Tibial nerve (tissue), 4 donors: Measurements from ENCODE around the gene HYI. TPM values are rescaled to one million over a fixed set of nuclear protein-coding genes. Genes with fewer than 3 reads are reported as not detected.
A peak's percentile ranks its signal among the peaks of the same experiment; 100 is the strongest.

Experiments
- DNase-seq, 2 donors: peaks; one replicate each; pipeline ENCODE4 v3.0.0-alpha.2; 2019; ENCODE audit warnings: low spot score in 2 of 2
- H3K27ac ChIP-seq, 4 donors: fragments of 200-600 bp; sonication (generic) in 3 of 4; one replicate each; pipeline ENCODE4 v1.5.1; 2017 to 2019; ENCODE audit warnings: mild to moderate bottlenecking in 1 of 4
- H3K27me3 ChIP-seq, 2 donors: fragments of 200-600 bp; sonication (generic) in 1 of 2; one replicate each; pipeline versions ENCODE4 v1.5.1 to v1.6.0; 2017 to 2019
- H3K36me3 ChIP-seq, 3 donors: fragments of 200-600 bp; sonication (generic); one replicate each; pipeline ENCODE4 v1.5.1; 2018 to 2019
- H3K4me1 ChIP-seq, 4 donors: fragments of 200-600 bp; sonication (generic) in 3 of 4; one replicate each; pipeline ENCODE4 v1.5.1; 2017 to 2019
- H3K4me3 ChIP-seq, 4 donors: fragments of 200-600 bp; sonication (generic) in 3 of 4; one replicate each; pipeline ENCODE4 v1.5.1; 2017 to 2019; ENCODE audit warnings: mild to moderate bottlenecking in 1 of 4, moderate library complexity in 1 of 4
- H3K9me3 ChIP-seq, 4 donors: fragments of 200-600 bp; sonication (generic) in 3 of 4; one replicate each; pipeline ENCODE4 v1.5.1; 2017 to 2019
- CTCF ChIP-seq, 5 experiments: fragments of 200-600 bp in 3 of 5; fragments of 450-650 bp in 2 of 5; sonication (generic) in 3 of 5; IDR thresholded peaks; one replicate each; pipeline ENCODE4 v1.5.1; 2016 to 2019; ENCODE audit warnings: antibody characterized with exemption in 5 of 5, mild to moderate bottlenecking in 3 of 5, moderate library complexity in 2 of 5
- EP300 ChIP-seq, 2 donors: sonication (generic); formaldehyde crosslinking; IDR thresholded peaks; one replicate each; pipeline ENCODE4 v1.6.1; 2017; ENCODE audit warnings: antibody characterized with exemption in 2 of 2, mild to moderate bottlenecking in 1 of 2
- POLR2A ChIP-seq, 2 donors: fragments of 450-650 bp; IDR thresholded peaks; one replicate each; pipeline ENCODE4 v1.6.1; 2017; ENCODE audit warnings: antibody characterized with exemption in 2 of 2, mild to moderate bottlenecking in 2 of 2, moderate library complexity in 2 of 2
- WGBS, 2 donors: methylation state at CpG; one replicate each; pipeline ENCODE4 v1.1.5; 2018; 5-methylcytosine and 5-hydroxymethylcytosine counted together
- total RNA-seq, 4 donors: library from RNA; depleted of rRNA; stranded (reverse); fragments of >200 nt; gene quantifications; one replicate each; pipeline ENCODE4 v1.1.0, GENCODE V29; 2016

HYI gene
- total RNA-seq, 4 donors from 2014 or later: 69.8 to 144 (median 97.7) TPM

GRCh38 chr1:43438953-43439581 is 14.7 kb downstream of the HYI start:
- H3K27ac ChIP-seq: no peak overlapping the region
- no peak overlapping the region for H3K4me3 ChIP-seq
- DNase-seq: no peak
- TF ChIP-seq POLR2A (IDR thresholded peaks at IDR 0.05) (no peak), CTCF (IDR thresholded peaks at IDR 0.05) (no peak)
- no peaks in the 10 kb centered on the region for H3K9me3 ChIP-seq
- WGBS, 2 donors: 89 to 93% methylated on average over 10 of the region's 10 CpGs
- H3K27me3 ChIP-seq: no peaks in the 10 kb centered on the region
- H3K4me1 ChIP-seq: peaks cover 0 to 17% (median 0%) of the 10 kb centered on the region in 4 donors
- H3K36me3 ChIP-seq: peaks cover 8 to 96% (median 11%) of the 10 kb centered on the region in 3 donors

- Histone ChIP-seq H3K27ac (no peak overlapping the region), H3K36me3 (peaks cover 7 to 96% (median 8%) of the 10 kb centered on the region in 3 donors), H3K27me3 (no peaks in the 10 kb centered on the region), H3K4me1 (peaks cover 0 to 17% (median 0%) of the 10 kb centered on the region in 4 donors), H3K9me3 (no peaks in the 10 kb centered on the region), H3K4me3 (no peak overlapping the region)
- DNase-seq: no peak
- 94 to 95% methylated on average over 8 of the region's 8 CpGs for WGBS, 2 donors
- no peak for TF ChIP-seq EP300 (IDR thresholded peaks at IDR 0.05)
- no peak for TF ChIP-seq POLR2A (IDR thresholded peaks at IDR 0.05)
- no peak for TF ChIP-seq CTCF (IDR thresholded peaks at IDR 0.05)
Observed at GRCh38 chr1:43438576-43438952, 15.2 kb downstream of the HYI start.

- no peak for DNase-seq
- 82 to 97% methylated on average over 3 of the region's 3 CpGs for WGBS, 2 donors
- no peak for TF ChIP-seq EP300 (IDR thresholded peaks at IDR 0.05)
- peaks cover 1 to 96% (median 2%) of the 10 kb centered on the region in 3 donors for H3K36me3 ChIP-seq
- H3K27me3 ChIP-seq: no peaks in the 10 kb centered on the region
- peaks cover 0 to 17% (median 0%) of the 10 kb centered on the region in 4 donors for H3K4me1 ChIP-seq
- H3K4me3 ChIP-seq: no peak overlapping the region
- H3K9me3 ChIP-seq: no peaks in the 10 kb centered on the region
- no peak overlapping the region for H3K27ac ChIP-seq
Observed at GRCh38 chr1:43438006-43438405, 15.7 kb downstream of the HYI start.

GRCh38 chr1:43437031-43437973 is 16.4 kb downstream of the HYI start:
- TF ChIP-seq EP300 (IDR thresholded peaks at IDR 0.05) (no peak), CTCF (IDR thresholded peaks at IDR 0.05) (no peak), POLR2A (IDR thresholded peaks at IDR 0.05) (no peak)
- Histone ChIP-seq H3K36me3 (peaks cover 0 to 96% (median 0%) of the 10 kb centered on the region in 3 donors), H3K27ac (no peak overlapping the region), H3K9me3 (no peaks in the 10 kb centered on the region), H3K4me1 (peaks cover 0 to 17% (median 0%) of the 10 kb centered on the region in 4 donors), H3K4me3 (no peak overlapping the region), H3K27me3 (no peaks in the 10 kb centered on the region)
- WGBS, 2 donors: 88 to 89% methylated on average over 20 of the region's 20 CpGs
- no peak for DNase-seq

- Histone ChIP-seq H3K27ac (peak overlapping the region in 3 of 4 donors; percentile 19 to 68 (median 60)), H3K36me3 (peaks cover 0 to 96% (median 5%) of the 10 kb centered on the region in 3 donors), H3K4me3 (no peak overlapping the region), H3K4me1 (peaks cover 0 to 17% (median 0%) of the 10 kb centered on the region in 4 donors), H3K9me3 (no peaks in the 10 kb centered on the region), H3K27me3 (no peaks in the 10 kb centered on the region)
- 68 to 70% methylated on average over 3 of the region's 3 CpGs for WGBS, 2 donors
- no peak for DNase-seq
- TF ChIP-seq POLR2A (IDR thresholded peaks at IDR 0.05): no peak
- no peak for TF ChIP-seq EP300 (IDR thresholded peaks at IDR 0.05)
- TF ChIP-seq CTCF (IDR thresholded peaks at IDR 0.05): no peak
Observed at GRCh38 chr1:43436371-43436770, 17.4 kb downstream of the HYI start.
